Bronchial epithelial cell (primary cell): Measurements from ENCODE around the gene BICDL1. TPM values are rescaled to one million over a fixed set of nuclear protein-coding genes. Genes with fewer than 3 reads are reported as not detected.
A peak's percentile ranks its signal among the peaks of the same experiment; 100 is the strongest.
"Not testable (repeated sequence)": the region's sequence is repeated elsewhere in the genome, so short reads cannot be mapped to it uniquely, and the experiment has no call there.

ENCODE experiments used
- DNase-seq: peaks from one replicate; pipeline ENCODE4 v3.0.0-alpha.2; 2010; ENCODE audit warnings: low read depth
- FAIRE-seq: peaks from 2 replicates; lab custom pipeline; 2011; peaks lifted over from hg19 to GRCh38; lab: Jason Lieb, UNC
- H3K27me3 ChIP-seq: 2 replicates; pipeline ENCODE4 v1.5.1; 2011; ENCODE audit warnings: low read length; ENCODE audit not compliant: control insufficient read depth, insufficient read depth
- H3K36me3 ChIP-seq: 2 replicates; pipeline ENCODE4 v1.5.1; 2011; ENCODE audit warnings: low read length; ENCODE audit not compliant: control insufficient read depth, insufficient read depth
- H3K4me3 ChIP-seq: 2 replicates; pipeline ENCODE4 v1.5.1; 2011; ENCODE audit warnings: mild to moderate bottlenecking, low read depth, low read length, control low read depth
- total RNA-seq: library from RNA; depleted of rRNA; stranded (reverse); fragments of >200 nt; gene quantifications from 2 replicates; pipeline ENCODE4 v1.2.1, GENCODE V29; 2014
- TF ChIP-seq, protein P1 (sequence below): IDR thresholded peaks from 2 replicates; pipeline ENCODE4 v1.5.1; 2011; ENCODE audit warnings: mild to moderate bottlenecking, moderate library complexity, low read length, control low read depth, inconsistent platforms; ENCODE audit not compliant: insufficient read depth, severe bottlenecking

The BICDL1 gene
- total RNA-seq, 1 donor from 2014 or later, result 10.8 TPM

DNA sequence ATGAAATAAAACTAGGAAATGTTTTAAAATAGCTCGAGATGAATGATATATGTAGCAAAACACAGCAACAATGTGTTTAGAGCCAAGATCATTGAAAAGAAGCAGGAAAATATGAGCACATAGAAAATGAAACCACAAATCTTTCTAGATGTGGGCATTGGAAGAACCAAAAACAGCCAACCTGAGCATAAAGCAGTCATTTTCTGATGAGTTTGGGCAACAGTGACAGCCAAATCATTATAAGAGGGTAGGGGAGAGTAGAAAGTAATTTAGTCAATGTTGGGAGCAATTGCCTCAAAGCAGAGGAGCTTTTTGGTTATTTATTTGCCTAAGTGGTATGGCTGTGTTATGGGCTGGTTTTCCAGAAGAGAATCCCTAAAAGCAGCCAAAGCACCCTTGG lies 8.8 kb upstream of the BICDL1 start:
- FAIRE-seq (no peak), DNase-seq (no peak)
- TF ChIP-seq, protein P1, sequence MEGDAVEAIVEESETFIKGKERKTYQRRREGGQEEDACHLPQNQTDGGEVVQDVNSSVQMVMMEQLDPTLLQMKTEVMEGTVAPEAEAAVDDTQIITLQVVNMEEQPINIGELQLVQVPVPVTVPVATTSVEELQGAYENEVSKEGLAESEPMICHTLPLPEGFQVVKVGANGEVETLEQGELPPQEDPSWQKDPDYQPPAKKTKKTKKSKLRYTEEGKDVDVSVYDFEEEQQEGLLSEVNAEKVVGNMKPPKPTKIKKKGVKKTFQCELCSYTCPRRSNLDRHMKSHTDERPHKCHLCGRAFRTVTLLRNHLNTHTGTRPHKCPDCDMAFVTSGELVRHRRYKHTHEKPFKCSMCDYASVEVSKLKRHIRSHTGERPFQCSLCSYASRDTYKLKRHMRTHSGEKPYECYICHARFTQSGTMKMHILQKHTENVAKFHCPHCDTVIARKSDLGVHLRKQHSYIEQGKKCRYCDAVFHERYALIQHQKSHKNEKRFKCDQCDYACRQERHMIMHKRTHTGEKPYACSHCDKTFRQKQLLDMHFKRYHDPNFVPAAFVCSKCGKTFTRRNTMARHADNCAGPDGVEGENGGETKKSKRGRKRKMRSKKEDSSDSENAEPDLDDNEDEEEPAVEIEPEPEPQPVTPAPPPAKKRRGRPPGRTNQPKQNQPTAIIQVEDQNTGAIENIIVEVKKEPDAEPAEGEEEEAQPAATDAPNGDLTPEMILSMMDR, result no peak
- H3K4me3 ChIP-seq, result no peak overlapping the region
- no peaks in the 10 kb centered on the region for H3K27me3 ChIP-seq
- no peaks in the 10 kb centered on the region for H3K36me3 ChIP-seq

DNA sequence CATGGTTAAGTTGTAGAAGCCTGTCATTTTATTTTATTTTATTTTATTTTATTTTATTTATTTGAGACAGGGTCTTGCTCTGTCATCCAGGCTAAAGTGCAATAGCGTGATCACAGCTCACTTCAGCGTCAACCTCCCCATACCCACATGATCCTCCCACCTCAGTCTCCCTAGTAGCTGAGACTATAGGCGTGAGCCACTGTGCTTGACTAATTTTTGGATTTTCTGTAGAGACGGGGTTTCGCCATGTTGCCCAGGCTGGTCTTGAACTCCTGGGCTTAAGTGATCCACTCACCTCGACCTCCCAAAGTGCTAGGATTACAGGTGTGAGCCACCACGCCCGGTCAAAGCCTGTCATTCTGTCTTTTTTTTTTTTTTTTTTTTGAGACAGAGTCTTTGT lies 8.3 kb upstream of the BICDL1 start:
- DNase-seq, H3K36me3 ChIP-seq, H3K4me3 ChIP-seq, H3K27me3 ChIP-seq, FAIRE-seq: not testable (repeated sequence)

DNA sequence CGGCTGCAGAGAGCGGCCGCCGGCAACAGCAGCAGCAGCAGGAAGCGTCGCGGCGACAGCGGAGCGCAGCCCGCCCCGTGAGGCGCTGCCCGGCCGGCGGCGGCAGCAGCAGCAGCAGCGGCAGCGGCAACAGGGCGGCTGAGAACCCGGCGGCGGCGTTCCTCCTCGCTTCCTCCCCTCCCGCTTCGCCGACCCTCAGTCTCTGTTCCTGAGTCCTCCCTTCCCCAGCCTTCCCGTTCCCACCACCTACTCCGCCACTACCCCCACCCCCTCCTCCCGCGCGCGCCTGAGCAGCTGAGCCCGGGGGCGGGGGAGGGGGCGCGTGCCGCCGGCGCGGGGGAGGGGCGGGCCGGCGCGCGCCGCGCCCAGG lies 310 bp downstream of the BICDL1 start:
- TF ChIP-seq, protein P1, result no peak
- Histone ChIP-seq H3K36me3 (no peaks in the 10 kb centered on the region), H3K4me3 (peak overlapping the region; percentile 58), H3K27me3 (no peaks in the 10 kb centered on the region)
- FAIRE-seq, result no peak
- no peak for DNase-seq

DNA sequence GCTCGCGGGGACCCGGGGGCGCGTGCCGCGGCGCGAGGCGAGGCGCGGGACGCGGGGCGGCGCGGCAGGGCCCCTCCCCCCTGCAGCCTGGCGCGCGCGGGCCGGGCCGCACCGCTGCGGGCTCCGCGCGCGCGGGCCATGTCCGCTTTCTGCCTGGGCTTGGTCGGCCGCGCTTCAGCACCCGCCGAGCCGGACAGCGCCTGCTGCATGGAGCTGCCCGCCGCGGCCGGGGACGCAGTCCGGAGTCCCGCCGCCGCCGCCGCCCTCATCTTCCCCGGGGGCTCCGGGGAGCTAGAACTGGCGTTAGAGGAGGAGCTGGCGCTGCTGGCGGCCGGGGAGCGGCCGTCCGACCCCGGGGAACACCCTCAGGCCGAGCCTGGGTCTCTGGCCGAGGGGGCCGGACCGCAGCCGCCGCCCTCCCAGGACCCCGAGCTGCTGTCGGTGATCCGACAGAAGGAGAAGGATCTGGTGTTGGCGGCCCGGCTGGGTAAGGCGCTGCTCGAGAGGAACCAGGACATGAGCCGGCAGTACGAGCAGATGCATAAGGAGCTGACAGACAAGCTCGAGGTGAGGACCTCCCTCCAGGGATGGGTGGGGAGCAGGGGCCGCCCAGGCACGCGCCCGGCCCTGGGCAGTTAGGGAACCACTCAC lies 820 bp downstream of the BICDL1 start:
- Histone ChIP-seq H3K36me3 (no peaks in the 10 kb centered on the region), H3K27me3 (no peaks in the 10 kb centered on the region), H3K4me3 (peak overlapping the region; percentile 58)
- FAIRE-seq (no peak), DNase-seq (peak; percentile 40)
- TF ChIP-seq, protein P1, result no peak

DNA sequence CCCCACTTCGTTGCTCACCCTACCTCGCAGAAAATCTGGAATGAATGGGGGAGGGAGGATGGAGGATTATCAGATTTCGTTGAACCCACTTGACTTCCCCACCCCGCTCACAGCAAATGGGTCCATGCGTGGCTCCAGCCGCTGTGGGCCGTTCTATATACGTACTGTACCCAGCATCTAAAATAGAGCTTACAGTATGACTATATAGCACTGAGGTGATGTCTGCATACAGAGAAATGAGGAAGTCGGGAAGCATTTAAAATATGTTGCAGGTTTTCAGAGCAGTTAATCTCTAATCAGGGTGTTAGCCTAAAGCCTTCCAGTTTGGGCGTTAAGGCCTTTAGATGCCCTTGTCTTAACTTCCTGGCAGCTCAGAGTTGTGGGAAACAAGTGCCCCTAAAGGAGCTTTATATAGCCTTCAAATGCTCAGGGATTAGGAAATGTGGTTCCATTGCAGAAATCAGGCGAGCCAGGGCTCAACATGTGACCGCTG lies 1.4 kb downstream of the BICDL1 start:
- no peak for DNase-seq
- Histone ChIP-seq H3K4me3 (peak overlapping the region; percentile 58), H3K36me3 (no peaks in the 10 kb centered on the region), H3K27me3 (no peaks in the 10 kb centered on the region)
- FAIRE-seq, result no peak
- TF ChIP-seq, protein P1, result no peak

DNA sequence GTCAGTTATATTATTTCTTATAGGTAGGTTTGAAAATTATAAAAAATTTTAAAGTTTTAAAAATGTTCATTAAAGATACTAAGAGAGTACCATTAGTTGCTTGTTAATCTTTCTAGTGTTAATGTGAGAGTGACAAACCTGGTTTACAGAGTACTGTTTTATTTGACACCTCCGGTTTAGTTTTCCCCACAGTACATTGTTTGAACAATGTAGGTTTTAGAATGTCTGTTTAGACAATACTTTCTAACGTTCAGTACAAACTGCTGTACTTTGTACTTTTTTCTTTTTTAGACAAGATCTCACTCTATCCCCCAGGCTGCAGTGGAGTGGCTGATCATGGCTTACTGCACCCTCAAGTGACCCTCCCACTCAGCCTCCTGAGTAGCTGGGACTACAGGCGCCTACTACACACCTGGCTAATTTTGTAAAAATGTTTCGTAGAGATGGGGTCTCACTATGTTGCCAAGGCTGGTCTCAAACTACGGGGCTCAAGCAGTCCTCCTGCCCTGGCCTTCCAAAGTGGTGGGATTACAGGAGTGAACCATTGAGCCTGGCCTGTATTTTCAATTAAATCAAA lies 3.2 kb downstream of the BICDL1 start:
- FAIRE-seq, result no peak
- DNase-seq, result no peak
- TF ChIP-seq, protein P1, result no peak
- H3K4me3 ChIP-seq, result no peak overlapping the region
- H3K36me3 ChIP-seq, result no peaks in the 10 kb centered on the region
- no peaks in the 10 kb centered on the region for H3K27me3 ChIP-seq
